ENCODE results near the gene OSBPL2. TPM values are rescaled to one million over a fixed set of nuclear protein-coding genes. Genes with fewer than 3 reads are reported as not detected.

Gene OSBPL2
- total and polyA plus RNA-seq, 2 experiments from 2014 or later, result 22.2 to 27.9 TPM

GRCh38 chr20:62321521-62321948 lies 83.2 kb downstream of the OSBPL2 start:
- in situ Hi-C loops (cut with MboI), result no loop called here
- Histone ChIP-seq H3K4me2 (ENCODE audit: unreplicated experiment) (no peak overlapping the region), H4K20me1 (ENCODE audit: insufficient read depth) (no peaks in the 10 kb centered on the region), H3K9ac (no peak overlapping the region), H3F3A (ENCODE audit: insufficient read depth) (no peaks in the 10 kb centered on the region), H3K36me3 (ENCODE audit: low read depth) (no peaks in the 10 kb centered on the region), H3K4me1 (ENCODE audit: insufficient read depth) (no peaks in the 10 kb centered on the region), H3K79me2 (ENCODE audit: insufficient read depth) (no peaks in the 10 kb centered on the region), H3K9me2 (ENCODE audit: insufficient read depth) (no peaks in the 10 kb centered on the region), H3K27ac (no peak overlapping the region), H3K9me3 (ENCODE audit: low read depth) (no peaks in the 10 kb centered on the region), H3K27me3 (replicated peaks; ENCODE audit: insufficient read depth) (no peaks in the 10 kb centered on the region), H3K4me3 (no peak overlapping the region), H2AFZ (no peak overlapping the region)
- peak; percentile 34 for DNase-seq
- TF ChIP-seq EZH2 (IDR thresholded peaks at IDR 0.05; ENCODE audit: insufficient read depth, poor library complexity, severe bottlenecking), result no peak
- WGBS, 2 experiments (ENCODE audit: low coverage in 1 of 2, low lambda C conversion rate in 2 of 2, missing lambda C conversion rate in 2 of 2), result 62 to 81% methylated on average over 4 to 7 of the region's 7 CpGs

GRCh38 chr20:62321975-62322374 lies 83.7 kb downstream of the OSBPL2 start:
- Histone ChIP-seq H3K9me3 (ENCODE audit: low read depth) (no peaks in the 10 kb centered on the region), H3F3A (ENCODE audit: insufficient read depth) (no peaks in the 10 kb centered on the region), H3K4me2 (ENCODE audit: unreplicated experiment) (no peak overlapping the region), H4K20me1 (ENCODE audit: insufficient read depth) (no peaks in the 10 kb centered on the region), H3K9ac (no peak overlapping the region), H3K4me3 (no peak overlapping the region), H3K36me3 (ENCODE audit: low read depth) (no peaks in the 10 kb centered on the region), H3K9me2 (ENCODE audit: insufficient read depth) (no peaks in the 10 kb centered on the region), H3K79me2 (ENCODE audit: insufficient read depth) (no peaks in the 10 kb centered on the region), H3K27ac (no peak overlapping the region), H3K4me1 (ENCODE audit: insufficient read depth) (no peaks in the 10 kb centered on the region), H2AFZ (no peak overlapping the region), H3K27me3 (replicated peaks; ENCODE audit: insufficient read depth) (no peaks in the 10 kb centered on the region)
- in situ Hi-C loops (cut with MboI), result no loop called here
- 93 to 96% methylated on average over 15 to 16 of the region's 16 CpGs for WGBS, 2 experiments (ENCODE audit: low coverage in 1 of 2, low lambda C conversion rate in 2 of 2, missing lambda C conversion rate in 2 of 2)
- DNase-seq, result no peak
- TF ChIP-seq EZH2phosphoT487 (IDR thresholded peaks at IDR 0.05; ENCODE audit: insufficient read depth, low read depth) (no peak), EZH2 (IDR thresholded peaks at IDR 0.05; ENCODE audit: insufficient read depth, poor library complexity, severe bottlenecking) (no peak)

GRCh38 chr20:62322492-62323041 lies 84.2 kb downstream of the OSBPL2 start:
- Histone ChIP-seq H3K27me3 (replicated peaks; ENCODE audit: insufficient read depth) (no peaks in the 10 kb centered on the region), H3K9me2 (ENCODE audit: insufficient read depth) (no peaks in the 10 kb centered on the region), H3K4me2 (ENCODE audit: unreplicated experiment) (no peak overlapping the region), H2AFZ (no peak overlapping the region), H3F3A (ENCODE audit: insufficient read depth) (no peaks in the 10 kb centered on the region), H3K36me3 (ENCODE audit: low read depth) (no peaks in the 10 kb centered on the region), H4K20me1 (ENCODE audit: insufficient read depth) (no peaks in the 10 kb centered on the region), H3K4me3 (no peak overlapping the region), H3K27ac (no peak overlapping the region), H3K4me1 (ENCODE audit: insufficient read depth) (no peaks in the 10 kb centered on the region), H3K9ac (no peak overlapping the region), H3K9me3 (ENCODE audit: low read depth) (no peaks in the 10 kb centered on the region), H3K79me2 (ENCODE audit: insufficient read depth) (no peaks in the 10 kb centered on the region)
- DNase-seq, result no peak
- 81 to 86% methylated on average over 13 to 16 of the region's 16 CpGs for WGBS, 2 experiments (ENCODE audit: low coverage in 1 of 2, low lambda C conversion rate in 2 of 2, missing lambda C conversion rate in 2 of 2)
- TF ChIP-seq EZH2 (IDR thresholded peaks at IDR 0.05; ENCODE audit: insufficient read depth, poor library complexity, severe bottlenecking) (no peak), EZH2phosphoT487 (IDR thresholded peaks at IDR 0.05; ENCODE audit: insufficient read depth, low read depth) (no peak)
- in situ Hi-C loops (cut with MboI), result no loop called here

- Histone ChIP-seq H3K4me2 (ENCODE audit: unreplicated experiment) (no peak overlapping the region), H4K20me1 (ENCODE audit: insufficient read depth) (no peaks in the 10 kb centered on the region), H2AFZ (no peak overlapping the region), H3K9me2 (ENCODE audit: insufficient read depth) (no peaks in the 10 kb centered on the region), H3K9me3 (ENCODE audit: low read depth) (no peaks in the 10 kb centered on the region), H3K79me2 (ENCODE audit: insufficient read depth) (no peaks in the 10 kb centered on the region), H3K4me3 (no peak overlapping the region), H3K36me3 (ENCODE audit: low read depth) (no peaks in the 10 kb centered on the region), H3K9ac (no peak overlapping the region), H3F3A (ENCODE audit: insufficient read depth) (no peaks in the 10 kb centered on the region), H3K4me1 (ENCODE audit: insufficient read depth) (no peaks in the 10 kb centered on the region), H3K27ac (no peak overlapping the region), H3K27me3 (replicated peaks; ENCODE audit: insufficient read depth) (no peaks in the 10 kb centered on the region)
- no peak for DNase-seq
- WGBS, 2 experiments (ENCODE audit: low coverage in 1 of 2, low lambda C conversion rate in 2 of 2, missing lambda C conversion rate in 2 of 2), result 89% methylated on average over 35 to 40 of the region's 52 CpGs
- no peak for TF ChIP-seq EZH2phosphoT487 (IDR thresholded peaks at IDR 0.05; ENCODE audit: insufficient read depth, low read depth)
- no peak for TF ChIP-seq EZH2 (IDR thresholded peaks at IDR 0.05; ENCODE audit: insufficient read depth, poor library complexity, severe bottlenecking)
- in situ Hi-C loops (cut with MboI), result no loop called here
These were observed 85.0 kb downstream of the OSBPL2 start for GRCh38 chr20:62323146-62323979.
